H1 (cell line): ENCODE results near the gene ARHGAP42. TPM values are rescaled to one million over a fixed set of nuclear protein-coding genes. Genes with fewer than 3 reads are reported as not detected.

Source experiments
- CTCF ChIA-PET: fragments of 300-600 bp; sonication (Branson Sonifier 250); formaldehyde crosslinking; loops from one replicate; lab custom pipeline; 2021; ENCODE audit not compliant: partially characterized antibody; lab: Charles Lee
- POLR2A ChIA-PET: fragments of 300-600 bp; sonication (Branson Sonifier 250); formaldehyde crosslinking; loops from one replicate; lab custom pipeline; 2021; ENCODE audit warnings: inconsistent platforms; ENCODE audit not compliant: partially characterized antibody; lab: Charles Lee
- DNase-seq, 2 experiments: peaks; one replicate each; pipeline versions ENCODE4 v3.0.0 to v3.0.0-alpha.2; 2010 to 2022; ENCODE audit warnings: low spot score in 2 of 2, low read depth in 1 of 2, mixed read lengths in 1 of 2
- FAIRE-seq: peaks from 2 replicates; lab custom pipeline; 2011; peaks lifted over from hg19 to GRCh38; lab: Jason Lieb, UNC
- H2AFZ ChIP-seq: 2 replicates; pipeline ENCODE4 v1.8.1; 2012; ENCODE audit warnings: low read length, inconsistent platforms
- H2AK5ac ChIP-seq: 2 replicates; pipeline ENCODE4 v1.6.1; 2013; ENCODE audit warnings: low read depth, low read length
- H2BK120ac ChIP-seq: replicated peaks from 2 replicates; pipeline ENCODE3; 2013; ENCODE audit warnings: low read depth, low read length, inconsistent platforms
- H2BK12ac ChIP-seq: 2 replicates; pipeline ENCODE4 v1.6.1; 2013; ENCODE audit warnings: low read depth, low read length
- H2BK15ac ChIP-seq: 2 replicates; pipeline ENCODE4 v1.6.1; 2013; ENCODE audit warnings: low read length
- H2BK20ac ChIP-seq: 2 replicates; pipeline ENCODE4 v1.6.1; 2013; ENCODE audit warnings: low read length
- H2BK5ac ChIP-seq: 2 replicates; pipeline ENCODE4 v1.6.1; 2013; ENCODE audit warnings: low read depth, low read length
- H3K14ac ChIP-seq: 2 replicates; pipeline ENCODE4 v1.6.1; 2013; ENCODE audit warnings: inconsistent platforms; ENCODE audit not compliant: insufficient read length
- H3K18ac ChIP-seq: 2 replicates; pipeline ENCODE4 v1.6.1; 2013; ENCODE audit warnings: low read length; ENCODE audit errors: extremely low read depth
- H3K23ac ChIP-seq: 2 replicates; pipeline ENCODE4 v1.6.1; 2013; ENCODE audit warnings: inconsistent platforms; ENCODE audit not compliant: insufficient read length
- H3K23me2 ChIP-seq: 2 replicates; pipeline ENCODE4 v1.6.1; 2013; ENCODE audit warnings: low read depth, low read length
- H3K27ac ChIP-seq: 2 replicates; pipeline ENCODE4 v1.6.1; 2011; ENCODE audit warnings: low read depth, low read length, inconsistent platforms
- H3K27me3 ChIP-seq, 4 experiments: replicated peaks in 1 of 4; 1 replicate in 1 of 4; 2 replicates in 3 of 4; pipeline versions ENCODE4 v1.6.1 to v1.8.1; 2011 to 2013; ENCODE audit warnings: low read length in 3 of 4, mild to moderate bottlenecking in 3 of 4, inconsistent platforms in 2 of 4, mixed read lengths in 2 of 4, moderate library complexity in 1 of 4; ENCODE audit not compliant: control insufficient read depth in 3 of 4, insufficient read depth in 3 of 4; ENCODE audit errors: extremely low read depth in 1 of 4
- H3K36me3 ChIP-seq, 4 experiments: 2 replicates each; pipeline versions ENCODE4 v1.6.1 to v1.8.1; 2011 to 2013; ENCODE audit warnings: mild to moderate bottlenecking in 4 of 4, low read length in 3 of 4, moderate library complexity in 2 of 4, control low read depth in 1 of 4, inconsistent platforms in 1 of 4; ENCODE audit not compliant: insufficient read depth in 4 of 4, control insufficient read depth in 2 of 4
- H3K4ac ChIP-seq: replicated peaks from 2 replicates; pipeline ENCODE3; 2013; ENCODE audit warnings: low read length, low read depth, mixed read lengths, inconsistent platforms; ENCODE audit not compliant: insufficient read length
- H3K4me1 ChIP-seq, 4 experiments: replicated peaks in 1 of 4; 1 replicate in 1 of 4; 2 replicates in 3 of 4; pipeline versions ENCODE4 v1.6.1 to v1.8.1; 2011 to 2013; ENCODE audit warnings: low read length in 3 of 4, inconsistent platforms in 2 of 4, mixed read lengths in 1 of 4; ENCODE audit not compliant: insufficient read depth in 4 of 4, control insufficient read depth in 3 of 4
- H3K4me2 ChIP-seq, 2 experiments: 2 replicates each; pipeline versions ENCODE4 v1.6.1 to v1.8.1; 2011 to 2013; ENCODE audit warnings: low read depth in 2 of 2, low read length in 2 of 2, control low read depth in 1 of 2, inconsistent platforms in 1 of 2, mild to moderate bottlenecking in 1 of 2; ENCODE audit not compliant: insufficient read depth in 1 of 2
- H3K4me3 ChIP-seq, 4 experiments: fragments of 200-600, 300-600 bp in 1 of 4; sonication (generic), shearing (Covaris generic), sonication (Bioruptor Twin) in 1 of 4; 2 replicates each; pipeline versions ENCODE4 v1.5.1 to v1.8.1; 2011 to 2016; ENCODE audit warnings: low read length in 4 of 4, low read depth in 3 of 4, control low read depth in 2 of 4, inconsistent platforms in 2 of 4, mild to moderate bottlenecking in 2 of 4, mixed read lengths in 1 of 4, moderate library complexity in 1 of 4; ENCODE audit not compliant: insufficient read depth in 2 of 4; ENCODE audit errors: extremely low read depth in 1 of 4
- H3K56ac ChIP-seq: replicated peaks from 2 replicates; pipeline ENCODE3; 2013; ENCODE audit warnings: low read depth, mild to moderate bottlenecking, mixed read lengths, low read length, inconsistent platforms; ENCODE audit not compliant: insufficient read length
- H3K79me1 ChIP-seq: 2 replicates; pipeline ENCODE4 v1.6.1; 2013; ENCODE audit warnings: low read depth, low read length, control low read depth
- H3K79me2 ChIP-seq, 2 experiments: 2 replicates each; pipeline versions ENCODE4 v1.6.1 to v1.8.1; 2012 to 2013; ENCODE audit warnings: low read length in 2 of 2, mild to moderate bottlenecking in 2 of 2, inconsistent platforms in 1 of 2; ENCODE audit not compliant: insufficient read depth in 2 of 2, control insufficient read depth in 1 of 2
- H3K9ac ChIP-seq, 4 experiments: replicated peaks in 1 of 4; 1 replicate in 1 of 4; 2 replicates in 3 of 4; pipeline versions ENCODE4 v1.6.1 to v1.8.1; 2011 to 2013; ENCODE audit warnings: low read depth in 3 of 4, low read length in 3 of 4, control low read depth in 2 of 4, mild to moderate bottlenecking in 2 of 4, moderate library complexity in 2 of 4, inconsistent platforms in 1 of 4; ENCODE audit errors: extremely low read depth in 1 of 4
- H3K9me3 ChIP-seq, 2 experiments: 2 replicates each; pipeline versions ENCODE4 v1.6.1 to v1.8.1; 2012 to 2013; ENCODE audit warnings: mild to moderate bottlenecking in 2 of 2, moderate library complexity in 2 of 2, control low read depth in 1 of 2, inconsistent platforms in 1 of 2, low read depth in 1 of 2, low read length in 1 of 2, mixed read lengths in 1 of 2; ENCODE audit not compliant: insufficient read depth in 2 of 2
- H4K20me1 ChIP-seq, 2 experiments: replicated peaks in 1 of 2; 2 replicates each; pipeline versions ENCODE3 to v1.8.1; 2011 to 2013; ENCODE audit warnings: inconsistent platforms in 2 of 2, low read length in 2 of 2, mild to moderate bottlenecking in 1 of 2; ENCODE audit not compliant: insufficient read depth in 2 of 2, control insufficient read depth in 1 of 2
- H4K5ac ChIP-seq: 2 replicates; pipeline ENCODE4 v1.6.1; 2013; ENCODE audit warnings: low read length, low read depth, mixed read lengths, inconsistent platforms; ENCODE audit not compliant: insufficient read length
- H4K8ac ChIP-seq: 2 replicates; pipeline ENCODE4 v1.8.0; 2013; ENCODE audit warnings: mild to moderate bottlenecking, moderate library complexity, low read length, inconsistent platforms; ENCODE audit not compliant: insufficient read depth; ENCODE audit errors: extremely low read depth
- H4K91ac ChIP-seq: replicated peaks from 2 replicates; pipeline ENCODE3; 2013; ENCODE audit warnings: low read length, mixed read lengths, inconsistent platforms; ENCODE audit not compliant: insufficient read length
- CTBP2 ChIP-seq: IDR thresholded peaks from 2 replicates; pipeline ENCODE4 v1.7.0; 2011; ENCODE audit warnings: borderline replicate concordance, mild to moderate bottlenecking, moderate library complexity, mixed read lengths, low read length; ENCODE audit not compliant: insufficient read depth, insufficient read length
- HDAC2 ChIP-seq, 2 experiments: fragments of 300-600 bp in 1 of 2; sonication (generic) in 1 of 2; IDR thresholded peaks; 2 replicates each; pipeline ENCODE4 v1.6.1; 2011 to 2012; ENCODE audit warnings: low read depth in 2 of 2, low read length in 2 of 2, mild to moderate bottlenecking in 2 of 2, moderate library complexity in 2 of 2, borderline replicate concordance in 1 of 2, inconsistent platforms in 1 of 2
- POLR2AphosphoS5 ChIP-seq: IDR thresholded peaks from 2 replicates; pipeline ENCODE4 v1.6.1; 2011; ENCODE audit warnings: low read depth, low read length
- WGBS, 2 experiments: shearing (Covaris generic) in 1 of 2; methylation state at CpG; one replicate each; pipeline versions ENCODE4 v1.1.6 to v1.1.7; 2013 to 2015; ENCODE audit warnings: low lambda C conversion rate in 2 of 2, mixed read lengths in 2 of 2, inconsistent platforms in 1 of 2, low coverage in 1 of 2, missing lambda C conversion rate in 1 of 2; ENCODE audit not compliant: insufficient replicate concordance in 2 of 2, insufficient coverage in 1 of 2, insufficient read length in 1 of 2; ENCODE audit errors: extremely low coverage in 1 of 2, missing lambda C conversion rate in 1 of 2; 5-methylcytosine and 5-hydroxymethylcytosine counted together
- polyA plus RNA-seq, 7 experiments: library from polyadenylated mRNA; depleted of rRNA in 3 of 7; stranded (reverse) in 5 of 7; unstranded in 2 of 7; fragments of >200 nt in 5 of 7; fragments of 200-250 nt in 2 of 7; gene quantifications; 1 replicate in 5 of 7; 2 replicates in 1 of 7; 4 replicates in 1 of 7; pipeline versions ENCODE4 v1.2.1 to v1.2.3, GENCODE V29; 2011 to 2013; ENCODE audit warnings: missing spikeins in 2 of 7, mixed read lengths in 2 of 7
- total RNA-seq: library from RNA; stranded (reverse); fragmentation: NEBNext Ultra II Directional; extraction: Animal tissue kit (Norgen Biotek cat#: 25700); gene quantifications from 2 replicates; pipeline ENCODE4 v1.2.1, GENCODE V29; 2021

The ARHGAP42 gene
- total and polyA plus RNA-seq, 2 of the 8 experiments (the other 6 are each of a cell fraction or from before 2014, with no cell fraction given): 22.2 to 33.5 TPM

GRCh38 chr11:100925935-100926334 is 238.8 kb downstream of the ARHGAP42 start:
- Histone ChIP-seq H3K79me1 (no peaks in the 10 kb centered on the region), H4K5ac (no peak overlapping the region), H3K23me2 (no peaks in the 10 kb centered on the region), H3K56ac (no peak overlapping the region), H3K4me3 (no peak overlapping the region), H3K9ac (no peak overlapping the region), H3K4me1 (no peaks in the 10 kb centered on the region), H3K4me2 (no peak overlapping the region), H3K36me3 (no peaks in the 10 kb centered on the region), H3K27me3 (no peaks in the 10 kb centered on the region), H3K79me2 (no peaks in the 10 kb centered on the region), H3K27ac (no peak overlapping the region), H2BK120ac (no peak overlapping the region), H2BK15ac (no peak overlapping the region), H3K4ac (no peak overlapping the region), H3K9me3 (no peaks in the 10 kb centered on the region), H3K18ac (no peak overlapping the region), H4K91ac (no peak overlapping the region), H2AFZ (no peak overlapping the region), H2BK20ac (no peak overlapping the region), H3K23ac (no peak overlapping the region), H3K14ac (no peak overlapping the region), H2BK12ac (no peak overlapping the region), H2BK5ac (no peak overlapping the region), H4K20me1 (peaks cover 0 to 1% of the 10 kb centered on the region in 2 experiments), H2AK5ac (no peak overlapping the region), H4K8ac (no peak overlapping the region)
- TF ChIP-seq CTBP2 (no peak), HDAC2 (IDR thresholded peaks at IDR 0.05; ENCODE audit: borderline replicate concordance in 1 of 2, low read depth in 2 of 2, low read length in 2 of 2) (no peak), POLR2AphosphoS5 (no peak)
- CTCF ChIA-PET: interaction anchor here (0.9 to 2.7 kb wide), 9 partner anchors 8 to 1872 kb away, joined by 3 to 22 read pairs (median 3); no protein-coding TSS in a partner anchor
- WGBS, 2 experiments: 82% methylated on average over 3 of the region's 3 CpGs; no CpG with 5 or more reads in 1 of the 2 experiments
- POLR2A ChIA-PET: interaction anchor here (0.6 kb wide), 1 partner anchor 49 kb away, joined by 3 read pairs; no protein-coding TSS in a partner anchor
- FAIRE-seq: no peak
- DNase-seq: no peak
